GM21447 (cell line): ENCODE results near the gene MRPL53.

Experiments
- ATAC-seq: cut with Tn5 transposase; IDR thresholded peaks from one replicate; pipeline ENCODE4 v1.9.1; 2021; ENCODE audit not compliant: unreplicated experiment

The MRPL53 gene

DNA sequence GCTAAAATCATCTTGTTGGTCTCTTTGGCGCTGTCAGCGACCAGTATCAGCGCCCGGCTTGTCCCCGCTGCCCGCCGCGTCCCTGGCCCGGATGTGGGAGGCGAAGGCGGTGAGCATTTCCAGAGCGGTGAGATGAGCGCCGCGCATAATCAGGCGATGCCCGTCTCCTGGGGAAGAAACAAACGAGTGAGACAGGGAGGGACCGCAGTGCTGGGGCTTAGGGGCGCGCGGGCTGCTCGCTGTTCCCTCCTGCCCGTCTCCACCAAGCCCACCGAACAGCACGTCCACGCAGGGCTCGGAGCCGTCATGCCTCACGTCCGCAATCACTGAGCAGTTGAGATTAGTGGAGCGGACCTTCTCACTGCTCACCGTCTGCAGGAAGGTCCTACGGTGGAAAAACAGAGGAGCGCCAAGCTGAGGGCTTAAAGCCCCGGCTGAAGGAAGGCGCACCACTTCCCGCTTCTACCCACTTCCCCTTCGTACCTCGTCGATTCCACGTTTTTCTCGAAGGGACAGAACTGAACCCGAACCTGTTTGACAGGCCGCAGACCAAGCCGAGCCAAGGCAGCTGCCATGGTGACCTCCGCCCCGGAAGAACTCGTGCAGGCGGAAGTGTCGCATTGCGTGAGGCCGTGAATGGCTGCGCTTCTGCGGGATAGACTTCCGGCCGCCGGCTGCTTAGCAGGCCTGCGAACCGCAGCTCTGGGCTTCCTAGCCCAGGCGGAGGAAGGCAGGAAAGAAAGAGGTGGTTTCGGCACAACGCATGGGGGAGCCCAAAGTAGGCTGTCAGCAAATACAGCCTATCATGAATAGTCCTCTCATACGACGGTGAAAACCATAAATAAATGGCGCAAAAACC lies at the start of gene MRPL53:
Gene MRPL53 (minus strand): TSS at position 595 of the 859 bp plus-strand sequence. CDS start 20 bp downstream, at position 575.
- ATAC-seq, result peak; percentile 85

DNA sequence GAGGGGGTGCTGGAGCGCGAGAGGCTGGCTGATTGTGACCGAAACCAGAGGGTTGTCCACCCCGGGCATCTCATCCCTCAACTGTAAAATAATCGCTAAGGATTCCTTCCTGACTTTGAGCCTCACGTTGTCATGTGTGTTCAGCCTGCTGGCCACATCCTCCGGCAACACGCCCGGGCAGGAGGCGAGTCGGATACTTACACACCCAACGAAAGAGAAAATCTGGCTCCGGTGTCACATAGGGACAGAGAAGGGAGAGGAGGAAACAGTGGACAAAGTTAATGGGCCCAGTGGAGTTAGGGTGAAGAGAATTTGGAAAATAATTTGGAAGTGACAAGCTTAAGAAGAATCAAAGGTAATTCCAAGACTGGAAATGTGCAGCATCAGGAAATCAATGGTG lies 44.2 kb upstream of the MRPL53 start:
- no peak for ATAC-seq

DNA sequence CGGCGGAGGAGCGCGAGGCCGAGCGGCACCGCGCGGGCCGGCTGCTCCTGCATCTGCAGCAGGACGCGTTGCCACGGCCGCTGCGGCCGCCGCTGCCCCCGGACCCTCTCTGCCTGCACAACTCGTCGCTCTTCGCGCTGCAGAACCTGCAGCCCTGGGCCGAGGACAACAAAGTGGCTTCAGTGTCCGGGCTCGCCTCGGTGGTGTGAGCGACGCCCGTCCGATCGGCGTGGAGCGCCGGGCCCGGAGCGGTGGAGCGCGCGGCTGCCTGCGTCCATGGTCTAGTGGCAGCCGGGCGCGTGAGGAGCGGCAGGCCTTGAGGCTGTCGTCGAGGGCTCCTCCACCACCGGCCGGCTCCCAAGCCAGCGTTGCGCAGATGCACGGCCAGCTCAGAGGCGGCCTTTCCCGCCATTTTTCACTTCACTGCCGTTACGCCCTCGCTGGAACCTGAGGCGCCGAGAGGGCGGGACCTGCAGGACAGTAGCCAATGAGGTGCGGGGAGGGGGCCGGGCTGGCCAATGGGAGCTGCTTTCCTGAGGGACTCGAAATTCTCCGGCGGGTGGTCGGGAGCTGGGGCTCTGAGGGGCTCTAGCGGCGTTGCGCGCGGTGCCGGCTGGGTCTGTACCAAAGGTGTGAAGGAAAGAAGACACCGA lies 43.6 kb upstream of the MRPL53 start:
- ATAC-seq, result no peak

DNA sequence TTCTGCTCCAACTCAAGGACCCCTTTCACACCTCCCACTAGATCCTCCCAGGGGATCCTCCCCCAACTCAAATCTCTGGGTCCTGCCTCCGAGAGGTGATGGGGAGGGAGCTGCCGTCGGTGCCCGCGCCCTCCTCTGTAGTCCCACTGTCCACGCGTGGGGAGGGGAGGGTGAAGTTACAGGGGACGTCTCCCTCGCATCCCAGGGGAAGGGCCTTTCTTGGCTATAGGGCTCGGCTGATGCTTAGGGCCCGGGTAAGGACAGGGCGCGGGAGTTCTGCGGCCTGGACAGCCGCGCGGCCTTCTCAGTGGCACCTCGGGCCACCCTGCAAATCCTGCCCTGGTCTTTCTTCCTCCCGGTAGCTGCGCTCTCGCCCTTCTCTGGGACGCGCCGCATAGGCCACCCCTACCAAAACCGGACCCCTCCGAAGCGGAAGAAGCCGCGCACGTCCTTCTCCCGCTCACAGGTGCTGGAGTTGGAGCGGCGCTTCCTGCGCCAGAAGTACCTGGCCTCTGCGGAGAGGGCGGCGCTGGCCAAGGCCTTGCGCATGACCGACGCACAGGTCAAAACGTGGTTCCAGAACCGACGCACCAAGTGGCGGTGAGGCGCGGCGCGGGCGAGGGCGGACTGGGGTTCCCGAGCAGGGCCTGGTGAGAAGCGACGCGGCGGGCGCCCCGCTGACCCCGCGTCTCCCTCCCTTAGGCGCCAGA lies 42.9 kb upstream of the MRPL53 start:
- no peak for ATAC-seq

DNA sequence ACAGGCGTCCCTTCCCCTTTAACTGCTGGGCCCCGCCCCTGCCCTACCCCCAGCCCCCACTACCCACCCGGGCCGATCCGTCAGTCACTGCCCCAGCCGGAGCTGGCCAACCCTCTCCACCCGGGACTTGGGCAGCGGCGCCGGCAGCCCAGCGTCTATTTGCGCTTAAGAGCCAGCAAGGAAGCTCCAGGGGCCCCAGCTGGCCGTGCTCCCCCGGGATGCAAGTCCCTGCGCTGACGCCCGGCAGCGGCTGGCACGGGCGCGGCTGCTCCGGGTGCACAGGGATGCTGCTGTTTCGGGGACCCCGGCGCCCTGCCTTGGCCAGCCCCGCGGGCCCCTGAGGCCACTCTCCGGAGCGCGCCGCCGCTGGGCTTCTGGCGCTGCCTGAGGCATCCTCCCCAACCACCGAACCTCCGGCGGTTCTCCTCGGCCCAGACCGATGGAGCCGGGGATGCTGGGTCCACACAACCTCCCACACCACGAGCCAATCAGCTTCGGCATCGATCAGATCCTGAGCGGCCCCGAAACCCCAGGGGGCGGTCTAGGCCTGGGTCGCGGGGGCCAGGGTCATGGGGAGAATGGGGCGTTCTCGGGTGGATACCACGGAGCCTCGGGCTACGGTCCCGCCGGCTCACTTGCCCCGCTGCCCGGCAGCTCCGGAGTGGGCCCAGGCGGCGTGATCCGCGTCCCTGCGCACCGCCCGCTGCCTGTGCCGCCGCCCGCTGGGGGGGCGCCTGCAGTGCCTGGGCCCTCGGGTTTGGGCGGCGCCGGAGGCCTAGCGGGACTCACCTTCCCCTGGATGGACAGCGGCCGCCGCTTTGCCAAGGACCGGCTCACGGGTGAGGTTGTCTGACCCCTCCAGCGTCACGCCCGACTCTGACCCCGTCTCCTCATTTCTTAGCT lies 42.1 kb upstream of the MRPL53 start, which contains the start of gene TLX2:
Gene TLX2 (plus strand): TSS at position 83 of the 903 bp plus-strand sequence. CDS start 357 bp downstream, at position 440.
- no peak for ATAC-seq

DNA sequence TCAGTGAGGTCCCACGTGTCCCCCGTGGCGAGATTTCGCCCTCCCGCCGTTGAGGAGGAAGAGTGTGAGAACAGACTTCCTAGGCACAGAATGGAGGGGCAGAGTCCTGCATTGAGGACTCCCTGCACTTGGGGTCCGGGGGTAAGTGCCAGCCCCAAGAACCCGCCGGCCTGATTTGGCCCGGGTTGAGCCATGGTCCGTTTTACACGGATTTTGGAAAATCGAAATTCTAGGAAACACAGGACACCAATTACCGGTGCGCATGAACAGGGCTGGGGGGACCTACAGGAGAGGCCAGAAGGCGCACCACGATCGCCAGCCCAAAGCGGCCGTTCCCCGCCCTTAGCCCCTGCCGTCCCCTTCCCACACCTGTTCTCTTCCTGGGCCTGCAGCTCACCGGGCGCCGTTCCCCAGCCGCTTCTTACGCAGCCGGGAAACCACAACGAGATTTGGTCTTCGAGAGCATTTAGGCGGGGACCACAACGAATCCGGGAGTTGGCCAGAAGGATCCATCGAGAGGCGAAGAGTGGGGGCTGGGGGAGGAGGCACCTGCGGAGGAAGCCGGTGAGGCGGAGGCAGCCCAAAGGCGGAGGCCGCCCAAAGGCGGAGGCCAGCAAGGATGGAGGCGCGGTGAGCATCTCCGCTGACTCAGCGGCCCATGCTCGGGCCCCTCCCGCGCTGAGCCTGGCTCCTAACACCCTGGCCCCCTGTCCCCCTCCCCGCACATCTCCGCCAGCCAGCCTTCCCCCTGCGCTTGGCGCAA lies 41.3 kb upstream of the MRPL53 start:
- ATAC-seq, result no peak

DNA sequence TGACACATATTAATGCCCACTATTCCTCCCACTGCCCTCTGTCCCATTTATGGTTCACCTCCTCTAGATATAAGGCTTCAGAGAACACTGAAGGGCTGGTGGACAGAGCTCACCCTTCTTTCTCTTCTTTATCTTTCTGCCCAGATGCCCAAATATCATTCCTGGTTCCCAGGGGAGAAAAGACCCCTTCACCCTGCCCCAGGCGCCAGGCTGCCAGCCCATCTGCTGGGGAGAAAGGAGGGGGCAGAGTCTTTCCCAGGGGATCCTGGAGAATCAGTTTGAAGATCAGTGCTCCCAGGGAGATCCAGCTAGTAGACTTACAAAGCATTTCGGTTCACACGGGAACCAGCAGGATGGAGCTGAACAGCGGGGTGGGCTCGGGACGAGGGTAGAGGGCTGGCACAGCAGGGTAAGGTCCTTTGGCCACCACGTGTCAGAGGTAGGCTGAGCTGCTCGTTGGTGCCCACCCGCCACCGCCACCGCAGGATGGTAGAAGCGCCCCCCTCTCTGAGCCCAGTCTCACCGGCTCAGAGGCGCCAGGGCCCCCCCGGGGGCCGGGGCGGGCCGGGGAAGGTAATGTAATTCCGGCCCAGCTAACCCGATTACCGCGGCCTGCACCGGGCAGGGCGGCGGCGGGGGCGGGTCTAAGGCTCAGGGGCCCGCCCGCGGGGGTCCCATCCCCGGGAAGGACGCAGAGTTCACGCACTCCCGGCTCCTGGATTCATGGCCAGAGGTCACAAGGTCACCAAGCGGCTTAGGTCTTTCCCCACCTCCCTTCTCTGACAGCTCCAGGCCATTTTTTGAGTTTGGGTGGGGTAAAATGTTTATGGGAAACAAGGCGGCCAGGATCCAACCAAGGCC lies 40.5 kb upstream of the MRPL53 start:
- no peak for ATAC-seq

DNA sequence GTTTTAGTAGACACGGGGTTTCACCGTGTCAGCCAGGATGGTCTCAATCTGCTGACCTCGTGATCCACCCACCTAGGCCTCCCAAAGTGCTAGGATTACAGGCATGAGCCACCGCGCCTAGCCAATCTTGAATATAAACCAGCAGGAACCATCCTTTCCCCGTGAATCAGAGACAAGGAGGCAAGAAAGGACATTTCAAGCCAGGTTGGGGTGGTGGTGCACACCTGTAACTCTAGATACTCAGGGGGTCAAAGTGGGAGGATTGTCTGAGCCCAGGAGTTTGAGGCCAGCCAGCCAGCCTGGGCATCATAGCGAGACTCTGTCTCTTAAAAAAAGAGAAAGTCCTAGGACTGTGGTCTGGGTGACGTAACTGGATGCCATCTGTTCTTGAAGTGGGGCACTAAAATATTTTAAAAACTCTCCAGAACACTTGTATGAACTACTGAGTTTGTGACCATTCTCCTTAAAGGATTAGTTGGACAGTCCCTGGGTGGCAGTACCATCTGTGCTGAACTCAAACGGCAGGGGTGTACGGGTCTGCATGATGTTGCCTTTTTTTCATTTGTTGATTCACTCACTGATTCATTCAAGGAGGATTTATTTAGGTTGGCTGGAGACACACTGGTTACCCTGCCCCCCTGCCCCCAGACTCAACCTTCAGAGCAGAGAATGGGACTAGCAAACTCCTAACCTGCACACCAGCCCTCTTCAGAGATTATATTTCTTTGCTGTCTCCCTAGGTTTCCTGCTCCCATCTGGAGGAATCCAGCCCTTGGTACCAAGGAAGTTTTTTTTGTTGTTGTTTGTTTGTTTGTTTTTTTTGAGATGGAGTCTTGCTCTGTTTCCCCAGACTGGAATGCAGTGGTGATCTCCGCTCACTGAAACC lies 38.9 kb upstream of the MRPL53 start:
- no peak for ATAC-seq

DNA sequence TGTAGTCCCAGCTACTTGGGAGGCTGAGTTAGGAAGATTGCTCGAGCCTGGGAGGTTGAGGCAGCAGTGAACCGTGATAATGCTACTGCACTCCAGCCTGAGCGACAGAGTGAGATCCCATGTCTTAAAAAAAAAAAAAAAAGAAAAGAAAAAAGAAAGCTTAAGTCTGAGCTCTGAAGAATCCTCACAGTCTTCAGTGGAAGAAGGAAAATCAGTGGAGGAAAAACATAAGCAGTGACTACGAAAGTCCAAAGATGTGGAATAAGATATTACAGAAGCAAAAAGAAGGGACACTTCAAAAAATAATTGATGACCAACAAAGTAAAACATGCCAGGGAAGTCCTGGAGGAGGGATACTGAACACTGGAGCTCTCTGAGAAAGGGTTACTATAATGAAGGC lies 37.8 kb upstream of the MRPL53 start:
- no peak for ATAC-seq

DNA sequence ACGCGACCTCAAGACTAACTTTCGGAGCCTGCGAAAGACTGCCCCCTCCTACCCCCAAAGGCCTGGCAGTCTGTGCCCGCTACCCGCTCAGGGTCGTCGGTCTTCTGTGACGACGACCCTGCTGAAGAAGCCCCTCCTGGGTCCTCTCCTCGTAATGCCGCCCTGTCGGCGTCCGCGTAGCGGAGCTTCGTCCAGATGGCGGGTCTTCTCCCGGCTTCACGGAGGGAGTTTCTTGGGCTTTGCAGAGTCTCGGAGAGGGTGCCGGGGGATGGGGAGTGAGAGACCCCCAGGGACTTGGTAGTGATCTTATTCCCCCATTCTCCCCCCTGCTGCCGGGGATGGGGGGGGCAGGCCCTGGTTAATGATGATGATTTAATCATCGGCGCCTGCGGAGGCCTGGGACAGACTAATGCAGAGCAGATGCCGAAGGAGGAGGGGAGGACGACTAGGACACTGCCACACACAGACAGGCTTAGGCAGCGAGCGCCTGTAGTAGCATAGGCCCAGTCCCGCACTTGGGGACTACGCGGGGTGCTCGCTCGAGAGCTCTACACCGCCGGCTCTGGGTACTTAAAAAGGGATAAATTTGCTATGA lies 35.5 kb upstream of the MRPL53 start:
- ATAC-seq, result no peak

DNA sequence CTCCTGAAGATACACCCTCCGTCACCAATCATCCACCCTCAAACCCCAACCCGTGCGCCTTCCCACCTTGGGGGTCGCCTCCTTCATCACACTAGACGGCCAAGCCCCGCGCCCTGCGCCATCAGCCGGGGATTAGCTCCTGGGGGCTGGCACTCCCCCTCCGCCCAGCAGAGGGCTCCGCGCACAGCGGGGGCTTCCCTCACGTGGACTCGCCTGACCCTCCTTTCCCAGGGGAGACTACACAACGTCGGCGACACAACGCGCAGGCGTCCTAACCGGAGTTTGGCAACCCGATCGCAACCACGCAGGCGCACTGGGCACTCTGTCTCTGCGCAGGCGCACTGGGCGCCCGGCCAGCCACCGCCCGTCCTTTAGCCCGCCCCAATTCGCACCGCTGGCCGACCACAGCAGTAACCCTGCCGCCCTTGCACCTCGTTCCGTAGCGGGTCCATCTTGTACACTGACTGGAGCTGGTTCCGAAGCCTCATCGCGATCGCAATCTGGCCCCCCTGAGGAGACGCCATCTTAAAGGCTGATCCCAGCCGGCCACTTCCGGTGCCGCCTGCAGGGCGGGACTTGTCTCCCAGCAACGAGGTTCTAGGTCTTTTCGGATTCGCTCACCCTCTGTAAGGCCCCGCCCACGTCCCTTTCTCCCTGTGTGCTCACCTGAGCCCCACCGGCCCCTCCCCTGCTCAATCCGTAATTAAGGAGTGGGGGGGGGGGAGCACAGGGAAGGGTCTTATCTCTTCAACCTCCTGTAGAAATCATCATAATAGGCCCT lies 34.9 kb upstream of the MRPL53 start, which contains the start of gene PCGF1:
Gene PCGF1 (minus strand): TSS at position 551 of the 781 bp plus-strand sequence. CDS start 27 bp downstream, at position 524.
- ATAC-seq, result peak; percentile 91

DNA sequence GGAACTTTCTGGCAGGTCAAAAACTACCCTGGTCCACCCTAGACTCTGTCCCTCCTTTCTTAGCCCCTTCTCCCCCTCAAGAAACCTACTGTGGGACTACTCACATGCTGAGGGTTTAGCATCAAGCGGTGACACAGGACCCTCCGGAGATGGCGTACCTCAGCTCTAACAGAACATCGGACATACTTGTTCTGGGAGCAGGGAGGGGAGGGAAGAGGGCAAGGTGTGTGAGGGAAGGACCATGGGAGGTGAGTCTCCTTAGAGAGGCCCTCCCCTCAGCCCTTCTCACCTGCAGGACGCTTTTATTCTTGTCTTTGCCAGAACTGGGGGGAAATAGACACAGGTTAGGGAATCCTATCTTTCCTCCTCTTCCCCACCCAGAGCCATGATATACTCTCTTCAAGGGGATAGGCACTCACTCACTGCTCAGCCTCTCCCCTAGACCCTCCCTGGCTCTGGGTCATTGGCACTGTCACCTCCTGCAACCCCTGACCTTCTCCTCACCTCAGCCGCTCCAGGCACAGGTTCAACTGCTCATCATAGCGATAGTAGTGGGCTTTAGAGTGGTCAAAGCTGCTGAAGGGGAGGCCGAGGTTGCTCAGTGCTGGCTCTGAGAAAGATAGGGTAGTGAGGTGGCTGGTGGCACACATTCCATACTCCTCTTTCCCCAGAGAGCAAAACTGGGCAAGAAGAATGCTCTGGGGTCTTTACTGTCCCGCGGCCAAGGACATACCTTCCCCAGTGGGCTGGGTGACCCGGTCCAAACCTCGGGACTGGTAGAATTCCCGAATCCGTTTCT lies 33.2 kb upstream of the MRPL53 start:
- ATAC-seq, result no peak

DNA sequence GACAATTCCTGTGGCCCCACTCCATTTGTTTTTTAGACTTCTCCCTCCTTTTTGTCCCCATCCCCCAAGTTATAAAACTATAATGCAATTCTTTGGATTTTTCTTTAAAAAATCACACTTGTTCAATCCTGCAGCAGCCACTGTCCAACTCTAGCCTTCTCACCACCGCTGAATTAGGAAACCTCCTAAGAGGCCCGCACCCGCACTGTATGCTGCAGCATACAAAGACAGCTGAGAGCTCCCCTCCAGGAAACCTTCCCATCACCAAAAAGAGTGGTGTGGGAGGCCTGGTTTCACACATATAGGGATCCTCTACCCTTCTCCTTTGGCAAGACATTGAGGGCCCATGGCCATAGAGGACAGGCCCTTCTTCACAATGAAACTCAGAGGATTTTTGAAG lies 32.1 kb upstream of the MRPL53 start:
- ATAC-seq, result no peak

DNA sequence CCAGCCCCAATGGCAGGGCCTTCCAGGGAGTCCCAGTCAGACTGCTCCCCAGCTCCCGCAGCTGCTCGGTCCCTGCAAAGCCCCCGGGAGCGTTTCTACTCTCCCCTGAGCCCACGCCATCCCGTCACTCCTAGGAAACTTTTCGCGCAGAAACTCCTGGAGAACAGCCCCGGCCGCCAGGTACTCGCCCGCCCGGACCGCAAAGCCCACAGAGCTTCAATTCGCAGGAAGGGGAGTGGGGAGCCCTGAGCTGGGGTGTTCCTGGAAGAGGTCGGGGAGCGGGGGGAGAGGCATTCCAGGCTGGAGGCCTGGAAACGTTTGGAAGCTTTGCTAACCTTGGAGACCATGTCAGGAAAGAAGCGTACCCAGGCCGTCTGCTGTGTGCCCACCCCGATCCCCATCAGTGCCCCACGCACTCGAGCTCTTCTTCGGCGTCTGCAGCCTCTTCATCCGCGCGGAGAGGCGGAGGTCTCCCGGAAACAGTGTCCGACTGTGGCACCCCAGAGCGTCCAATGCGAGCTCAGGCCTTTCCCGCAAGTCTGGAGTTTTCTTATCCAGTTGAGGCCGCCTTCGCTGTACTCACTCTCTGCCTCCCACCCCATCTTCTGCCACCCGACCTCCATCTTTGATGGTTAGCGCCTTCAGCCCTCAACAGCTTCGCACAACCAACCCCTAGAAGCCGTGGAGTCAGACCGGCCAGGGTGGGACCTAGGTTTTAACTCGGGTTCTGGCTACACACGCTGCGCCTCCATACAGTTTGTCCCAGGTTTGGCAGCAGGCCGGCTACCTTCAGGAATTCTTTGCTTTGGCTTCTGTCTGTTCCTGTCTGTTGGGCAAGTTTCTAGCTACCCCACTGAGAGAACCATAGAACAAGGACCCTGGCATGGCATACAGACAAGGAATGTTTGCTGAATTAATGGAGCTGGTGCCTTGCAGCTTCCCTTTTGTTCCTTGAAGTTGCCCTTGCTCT lies 31.3 kb upstream of the MRPL53 start:
- ATAC-seq, result no peak
